ENCODE measurements around the gene OXNAD1.

OXNAD1 gene

GRCh38 chr3:16316396-16316795 is 51.4 kb downstream of the OXNAD1 start:
- Histone ChIP-seq H3K9ac (no peak overlapping the region), H3K27ac (no peak overlapping the region), H3K4me1 (no peaks in the 10 kb centered on the region), H3K4me2 (ENCODE audit: low read length) (no peak overlapping the region), H3K27me3 (ENCODE audit: control insufficient read depth, insufficient read depth, low read length) (no peaks in the 10 kb centered on the region), H3K79me2 (no peaks in the 10 kb centered on the region), H3K4me3 (ENCODE audit: low read depth, low read length) (no peak overlapping the region), H3K9me3 (ENCODE audit: control insufficient read depth, low read length) (no peaks in the 10 kb centered on the region), H3K36me3 (ENCODE audit: control insufficient read depth, insufficient read depth, low read length) (no peaks in the 10 kb centered on the region), H2AFZ (no peak overlapping the region)
- no peak for TF ChIP-seq CTCF (IDR thresholded peaks at IDR 0.05)

- no peak for TF ChIP-seq CTCF (IDR thresholded peaks at IDR 0.05)
- no peaks in the 10 kb centered on the region for H3K36me3 ChIP-seq (ENCODE audit: control insufficient read depth, insufficient read depth, low read length)
- H3K27ac ChIP-seq, result no peak overlapping the region
- no peak overlapping the region for H3K9ac ChIP-seq
- no peak overlapping the region for H2AFZ ChIP-seq
- H3K4me1 ChIP-seq, result peaks cover 2% of the 10 kb centered on the region
- no peaks in the 10 kb centered on the region for H3K79me2 ChIP-seq
- H3K4me2 ChIP-seq (ENCODE audit: low read length), result no peak overlapping the region
- H3K4me3 ChIP-seq (ENCODE audit: low read depth, low read length), result no peak overlapping the region
- H3K27me3 ChIP-seq (ENCODE audit: control insufficient read depth, insufficient read depth, low read length), result no peaks in the 10 kb centered on the region
- no peaks in the 10 kb centered on the region for H3K9me3 ChIP-seq (ENCODE audit: control insufficient read depth, low read length)
Observed at GRCh38 chr3:16316847-16317560, 52.0 kb downstream of the OXNAD1 start.

GRCh38 chr3:16317561-16317945 is 52.5 kb downstream of the OXNAD1 start:
- H3K27ac ChIP-seq, result no peak overlapping the region

GRCh38 chr3:16318176-16318575 is 53.2 kb downstream of the OXNAD1 start:
- no peaks in the 10 kb centered on the region for H3K79me2 ChIP-seq
- TF ChIP-seq CTCF (IDR thresholded peaks at IDR 0.05), result no peak
- no peak overlapping the region for H3K4me2 ChIP-seq (ENCODE audit: low read length)
- H3K4me1 ChIP-seq, result peaks cover 5% of the 10 kb centered on the region
- H3K9me3 ChIP-seq (ENCODE audit: control insufficient read depth, low read length), result no peaks in the 10 kb centered on the region
- no peak overlapping the region for H2AFZ ChIP-seq
- H3K4me3 ChIP-seq (ENCODE audit: low read depth, low read length), result no peak overlapping the region
- no peaks in the 10 kb centered on the region for H3K36me3 ChIP-seq (ENCODE audit: control insufficient read depth, insufficient read depth, low read length)
- H3K27ac ChIP-seq, result no peak overlapping the region
- no peak overlapping the region for H3K9ac ChIP-seq
- H3K27me3 ChIP-seq (ENCODE audit: control insufficient read depth, insufficient read depth, low read length), result no peaks in the 10 kb centered on the region

More at GRCh38 chr3:16317561-16317945, 52.5 kb downstream of the OXNAD1 start:
- Histone ChIP-seq H3K4me3 (ENCODE audit: low read depth, low read length) (no peak overlapping the region), H3K9ac (no peak overlapping the region), H3K4me2 (ENCODE audit: low read length) (no peak overlapping the region), H3K9me3 (ENCODE audit: control insufficient read depth, low read length) (no peaks in the 10 kb centered on the region), H3K36me3 (ENCODE audit: control insufficient read depth, insufficient read depth, low read length) (no peaks in the 10 kb centered on the region), H2AFZ (no peak overlapping the region), H3K4me1 (peaks cover 5% of the 10 kb centered on the region), H3K79me2 (no peaks in the 10 kb centered on the region), H3K27me3 (ENCODE audit: control insufficient read depth, insufficient read depth, low read length) (no peaks in the 10 kb centered on the region)
- TF ChIP-seq CTCF (IDR thresholded peaks at IDR 0.05), result no peak

GRCh38 chr3:16319307-16319706 is 54.3 kb downstream of the OXNAD1 start:
- Histone ChIP-seq H3K79me2 (no peaks in the 10 kb centered on the region), H3K36me3 (ENCODE audit: control insufficient read depth, insufficient read depth, low read length) (no peaks in the 10 kb centered on the region), H3K4me2 (ENCODE audit: low read length) (no peak overlapping the region), H3K9me3 (ENCODE audit: control insufficient read depth, low read length) (no peaks in the 10 kb centered on the region), H3K4me3 (ENCODE audit: low read depth, low read length) (no peak overlapping the region), H2AFZ (no peak overlapping the region), H3K27ac (no peak overlapping the region), H3K4me1 (peaks cover 5% of the 10 kb centered on the region), H3K9ac (no peak overlapping the region), H3K27me3 (ENCODE audit: control insufficient read depth, insufficient read depth, low read length) (no peaks in the 10 kb centered on the region)
- TF ChIP-seq CTCF (IDR thresholded peaks at IDR 0.05), result no peak
